Lung (tissue), 12 donors: ENCODE data around the gene LRRC4B. TPM values are rescaled to one million over a fixed set of nuclear protein-coding genes. Genes with fewer than 3 reads are reported as not detected.

Source experiments
- ATAC-seq: fragments of 200-7000 bp; cut with Tn5 transposase; one replicate; pipeline ENCODE4 v1.9.1; 2020; ENCODE audit warnings: moderate number of reproducible peaks; ENCODE audit not compliant: insufficient read depth, low FRiP score
- DNase-seq, 3 donors: peaks; one replicate each; pipeline ENCODE4 v3.0.0-alpha.2; 2013 to 2017
- H3K27ac ChIP-seq, 2 donors: one replicate each; pipeline ENCODE4 v1.5.1; 2013; ENCODE audit warnings: mild to moderate bottlenecking in 2 of 2, moderate library complexity in 2 of 2, control low read depth in 1 of 2, inconsistent platforms in 1 of 2, low read depth in 1 of 2, low read length in 1 of 2
- H3K27me3 ChIP-seq, 3 donors: one replicate each; pipeline ENCODE4 v1.5.1; 2013; ENCODE audit warnings: low read length in 2 of 3; ENCODE audit not compliant: control insufficient read depth in 3 of 3, insufficient read depth in 3 of 3
- H3K36me3 ChIP-seq, 4 donors: one replicate each; pipeline ENCODE4 v1.5.1; 2013; ENCODE audit warnings: low read length in 4 of 4, mild to moderate bottlenecking in 1 of 4, moderate library complexity in 1 of 4; ENCODE audit not compliant: control insufficient read depth in 4 of 4, insufficient read depth in 4 of 4
- H3K4me1 ChIP-seq, 5 donors: one replicate each; pipeline ENCODE4 v1.5.1; 2013; ENCODE audit warnings: low read length in 5 of 5, mild to moderate bottlenecking in 2 of 5, moderate library complexity in 1 of 5; ENCODE audit not compliant: control insufficient read depth in 5 of 5, insufficient read depth in 5 of 5
- H3K4me3 ChIP-seq: one replicate; pipeline ENCODE4 v1.5.1; 2013; ENCODE audit warnings: mild to moderate bottlenecking, control low read depth, moderate library complexity
- H3K9ac ChIP-seq, 2 donors: one replicate each; pipeline ENCODE4 v1.5.1; 2013; ENCODE audit warnings: low read length in 2 of 2, control low read depth in 1 of 2; ENCODE audit not compliant: insufficient read depth in 1 of 2
- H3K9me3 ChIP-seq, 4 donors: one replicate each; pipeline ENCODE4 v1.5.1; 2013; ENCODE audit warnings: low read length in 3 of 4, mild to moderate bottlenecking in 1 of 4, moderate library complexity in 1 of 4; ENCODE audit not compliant: control insufficient read depth in 4 of 4, insufficient read depth in 3 of 4
- WGBS, 2 donors: extraction: QIAGEN DNeasy Blood & Tissue Kit; methylation state at CpG; one replicate each; pipeline ENCODE4 v1.1.7; 2013; 5-methylcytosine and 5-hydroxymethylcytosine counted together
- polyA plus RNA-seq, 2 donors: library from polyadenylated mRNA; stranded (reverse); fragments of 200-250 nt; gene quantifications; one replicate each; pipeline ENCODE4 v1.2.1, GENCODE V29; 2013
- total RNA-seq, 2 donors: library from RNA; depleted of rRNA in 1 of 2; stranded (reverse); fragments of >200 nt in 1 of 2; gene quantifications; one replicate each; pipeline ENCODE4 v1.2.1, GENCODE V29; 2014 to 2021
- TF ChIP-seq, protein P1 (sequence below): IDR thresholded peaks from 2 replicates; pipeline ENCODE4 v1.5.1; 2012; ENCODE audit warnings: mild to moderate bottlenecking; ENCODE audit errors: control extremely low read depth, extremely low read depth
- donor health status: control.
- donor health status: control.
- donor health status: Bipolar disorder and iron deficiency.
- donor health status: healthy.
- donor health status: DM: yes; HTN: yes; CAD: no.

LRRC4B gene
- total and polyA plus RNA-seq, 4 donors = 1.7 to 10.8 (median 2.7) TPM

DNA sequence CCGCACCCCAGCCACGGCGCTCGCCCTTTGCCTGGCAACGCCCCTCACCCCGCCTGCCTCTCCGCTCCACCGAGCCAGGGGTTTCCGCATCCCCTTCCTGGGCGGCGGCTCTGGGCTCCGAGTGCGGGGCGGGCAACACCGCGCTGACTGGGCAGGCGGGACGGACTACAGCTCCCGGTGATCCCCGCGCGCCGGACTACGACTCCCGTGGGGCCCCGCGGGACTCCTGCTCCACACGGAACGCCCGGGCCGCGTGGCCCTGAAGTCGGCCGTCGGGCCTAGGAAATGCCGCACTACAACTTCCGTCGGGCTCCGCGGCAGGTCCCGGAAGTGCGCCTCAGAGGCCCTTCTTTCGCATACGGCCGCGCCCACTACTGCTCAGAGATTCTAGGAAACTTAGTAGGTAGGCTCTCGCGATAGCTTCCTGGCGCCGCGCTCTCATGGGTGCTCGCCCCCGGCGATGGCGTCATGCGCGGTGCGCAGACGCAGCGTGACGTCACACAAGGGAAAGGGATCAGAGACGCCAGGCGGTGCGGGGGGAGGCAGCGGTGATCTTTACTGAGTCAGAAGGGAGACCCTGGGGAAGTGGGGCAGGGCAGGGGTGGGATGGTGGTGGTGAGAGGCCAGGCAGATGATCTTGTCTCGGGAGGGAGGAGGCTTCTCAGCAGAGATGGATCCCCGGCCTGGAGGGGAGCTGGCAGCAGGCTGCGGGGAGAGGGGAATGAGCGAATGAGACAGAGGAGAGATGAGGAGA is 57.0 kb downstream of the LRRC4B start, which contains the start of gene JOSD2:
Gene JOSD2 (minus strand): TSS at position 123 of the 754 bp plus-strand sequence. CDS start 760 bp downstream, outside the sequence.
- peak; percentile 99 to 100 (median 100) for DNase-seq
- Histone ChIP-seq H3K9ac (peak within 1 kb of the TSS; percentile 78 to 85), H3K27ac (peak within 1 kb of the TSS; percentile 66 to 71), H3K9me3 (peaks cover 0 to 2% (median 0%) of the 10 kb centered on the region in 4 donors), H3K4me3 (peak within 1 kb of the TSS; percentile 71), H3K27me3 (no peaks in the 10 kb centered on the region), H3K36me3 (peaks cover 0 to 2% (median 0%) of the 10 kb centered on the region in 4 donors), H3K4me1 (peaks cover 0 to 10% (median 0%) of the 10 kb centered on the region in 5 donors)
- TF ChIP-seq, protein P1, sequence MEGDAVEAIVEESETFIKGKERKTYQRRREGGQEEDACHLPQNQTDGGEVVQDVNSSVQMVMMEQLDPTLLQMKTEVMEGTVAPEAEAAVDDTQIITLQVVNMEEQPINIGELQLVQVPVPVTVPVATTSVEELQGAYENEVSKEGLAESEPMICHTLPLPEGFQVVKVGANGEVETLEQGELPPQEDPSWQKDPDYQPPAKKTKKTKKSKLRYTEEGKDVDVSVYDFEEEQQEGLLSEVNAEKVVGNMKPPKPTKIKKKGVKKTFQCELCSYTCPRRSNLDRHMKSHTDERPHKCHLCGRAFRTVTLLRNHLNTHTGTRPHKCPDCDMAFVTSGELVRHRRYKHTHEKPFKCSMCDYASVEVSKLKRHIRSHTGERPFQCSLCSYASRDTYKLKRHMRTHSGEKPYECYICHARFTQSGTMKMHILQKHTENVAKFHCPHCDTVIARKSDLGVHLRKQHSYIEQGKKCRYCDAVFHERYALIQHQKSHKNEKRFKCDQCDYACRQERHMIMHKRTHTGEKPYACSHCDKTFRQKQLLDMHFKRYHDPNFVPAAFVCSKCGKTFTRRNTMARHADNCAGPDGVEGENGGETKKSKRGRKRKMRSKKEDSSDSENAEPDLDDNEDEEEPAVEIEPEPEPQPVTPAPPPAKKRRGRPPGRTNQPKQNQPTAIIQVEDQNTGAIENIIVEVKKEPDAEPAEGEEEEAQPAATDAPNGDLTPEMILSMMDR = peak; percentile 7
- WGBS, 2 donors = 2% methylated on average over 65 to 69 of the region's 69 CpGs
- ATAC-seq = peak; percentile 97

DNA sequence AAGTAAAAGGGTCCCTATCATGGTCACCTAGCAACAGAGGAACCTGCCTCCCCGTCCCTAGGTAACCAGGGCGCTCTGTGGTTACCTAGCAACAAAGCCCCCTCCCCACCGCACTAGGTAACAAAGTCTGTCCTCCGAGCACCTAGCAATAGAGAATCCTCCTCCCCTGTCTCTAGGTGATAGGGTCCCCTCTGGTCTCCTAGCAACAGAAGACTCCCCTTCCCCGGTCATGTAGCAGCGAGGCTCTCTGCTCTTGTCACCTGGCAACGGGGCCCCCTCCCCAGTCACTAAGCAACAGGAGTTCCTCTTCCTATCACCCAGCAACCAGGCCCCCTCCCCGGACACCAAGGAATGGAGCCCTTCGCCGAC is 57.6 kb downstream of the LRRC4B start:
- WGBS, 2 donors = 8 to 9% methylated on average over 10 of the region's 10 CpGs
- TF ChIP-seq, protein P1 = no peak

DNA sequence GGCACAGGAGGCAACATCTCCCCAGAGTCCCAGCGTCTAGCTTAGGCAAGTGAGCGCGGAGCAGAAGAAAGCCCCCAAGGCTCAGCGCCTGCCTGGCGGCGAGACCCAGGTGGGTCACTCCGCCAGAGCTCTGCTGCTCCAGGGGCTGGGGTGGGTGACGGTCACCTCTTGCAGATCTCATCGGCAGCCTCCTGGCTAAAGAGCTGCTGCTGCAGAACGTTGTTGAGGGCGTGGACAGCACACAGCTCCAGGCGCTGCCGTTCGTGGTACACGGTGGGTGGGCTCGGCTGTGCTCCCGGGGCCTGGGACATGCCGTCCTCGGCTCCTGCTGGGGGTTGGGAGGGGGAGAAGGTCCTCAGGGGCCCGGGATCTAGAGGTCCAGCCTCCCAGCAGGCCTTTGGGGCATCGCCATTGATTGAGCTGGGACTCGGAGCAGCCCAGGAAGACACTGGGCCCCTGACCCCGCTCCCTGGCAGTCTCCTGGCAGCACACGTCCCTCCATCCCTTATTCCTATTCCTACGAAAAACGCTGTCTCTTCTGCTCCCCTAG is 58.0 kb downstream of the LRRC4B start:
- Histone ChIP-seq H3K9me3 (peaks cover 0 to 2% (median 0%) of the 10 kb centered on the region in 4 donors), H3K36me3 (peaks cover 0 to 8% (median 0%) of the 10 kb centered on the region in 4 donors), H3K4me3 (peak overlapping the region; percentile 71), H3K27ac (peak overlapping the region in 1 of 2 donors; percentile 71), H3K27me3 (no peaks in the 10 kb centered on the region), H3K9ac (peak overlapping the region; percentile 75 to 85), H3K4me1 (peaks cover 0 to 10% (median 0%) of the 10 kb centered on the region in 5 donors)
- no peak for ATAC-seq
- TF ChIP-seq, protein P1 = no peak
- WGBS, 2 donors = 55 to 77% methylated on average over 26 of the region's 26 CpGs
- DNase-seq = peak in 2 of 3 donors; percentile 30 to 51

More for the DNA sequence above, 57.6 kb downstream of the LRRC4B start:
- peaks cover 0 to 8% (median 0%) of the 10 kb centered on the region in 4 donors for H3K36me3 ChIP-seq
- peaks cover 0 to 10% (median 0%) of the 10 kb centered on the region in 5 donors for H3K4me1 ChIP-seq
- peaks cover 0 to 2% (median 0%) of the 10 kb centered on the region in 4 donors for H3K9me3 ChIP-seq
- peak overlapping the region; percentile 66 to 71 for H3K27ac ChIP-seq
- peak overlapping the region; percentile 75 to 85 for H3K9ac ChIP-seq
- ATAC-seq = no peak
- DNase-seq = no peak
- H3K4me3 ChIP-seq = peak overlapping the region; percentile 71
- H3K27me3 ChIP-seq = no peaks in the 10 kb centered on the region
